ENCODE results near the gene PTGES.

DNA sequence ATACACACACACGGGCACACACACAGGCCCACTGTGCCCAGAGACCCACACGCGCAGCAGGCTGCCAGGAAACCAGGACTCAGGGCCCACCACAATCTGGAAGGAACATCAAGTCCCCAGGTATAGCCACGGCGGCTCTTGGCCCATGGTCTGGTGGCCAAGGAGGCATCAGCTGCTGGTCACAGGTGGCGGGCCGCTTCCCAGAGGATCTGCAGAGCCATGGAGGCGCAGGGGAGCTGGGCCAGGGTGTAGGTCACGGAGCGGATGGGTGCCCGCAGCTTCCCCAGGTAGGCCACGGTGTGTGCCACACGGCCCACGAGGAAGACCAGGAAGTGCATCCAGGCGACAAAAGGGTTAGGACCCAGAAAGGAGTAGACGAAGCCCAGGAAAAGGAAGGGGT lies 13.4 kb downstream of the PTGES start:
- TF ChIP-seq YY1 (IDR thresholded peaks at IDR 0.05; ENCODE audit: insufficient read depth, insufficient read length) (no peak), ZNF274 (IDR thresholded peaks at IDR 0.05; ENCODE audit: low read depth, low read length) (no peak), SUZ12 (IDR thresholded peaks at IDR 0.05; ENCODE audit: extremely low read depth, insufficient read depth, insufficient read length) (no peak)

Measured in NT2/D1 (cell line).